Endothelial cell of umbilical vein (primary cell): ENCODE data around the gene EPN1. TPM values are rescaled to one million over a fixed set of nuclear protein-coding genes. Genes with fewer than 3 reads are reported as not detected.

Experiments
- BruUV-seq: library from RNA; stranded (reverse); fragments of 400-500 nt; replicated peaks from 2 replicates; lab custom pipeline; 2021; lab: Mats Ljungman, UMichigan
- CTCF ChIA-PET: fragments of 300-600, 350-600 bp; sonication (Branson Sonifier 250); formaldehyde crosslinking; loops from one replicate; lab custom pipeline; 2021; ENCODE audit warnings: antibody characterized with exemption, inconsistent platforms; lab: Charles Lee
- POLR2A ChIA-PET: fragments of 300-600, 350-600 bp; sonication (Branson Sonifier 250); formaldehyde crosslinking; loops from one replicate; lab custom pipeline; 2021; ENCODE audit warnings: antibody characterized with exemption, inconsistent platforms; lab: Charles Lee
- DNase-seq: peaks from one replicate; pipeline ENCODE4 v3.0.0-alpha.2; 2011; ENCODE audit warnings: low read depth, low spot score
- FAIRE-seq: peaks from 2 replicates; lab custom pipeline; 2011; peaks lifted over from hg19 to GRCh38; lab: Jason Lieb, UNC
- H2AFZ ChIP-seq: 2 replicates; pipeline ENCODE4 v1.6.0; 2012; ENCODE audit warnings: low read depth, low read length, control low read depth, inconsistent platforms
- H3K27ac ChIP-seq: 2 replicates; pipeline ENCODE4 v1.5.1; 2011; ENCODE audit warnings: low read depth, mild to moderate bottlenecking, control low read depth, low read length, moderate library complexity; ENCODE audit not compliant: insufficient read depth
- H3K27me3 ChIP-seq, 2 experiments: 2 replicates each; pipeline versions ENCODE4 v1.6.0 to v1.6.1; 2011; ENCODE audit warnings: low read length in 2 of 2, mixed read lengths in 1 of 2; ENCODE audit not compliant: control insufficient read depth in 2 of 2, insufficient read depth in 2 of 2
- H3K36me3 ChIP-seq, 2 experiments: 2 replicates in 1 of 2; 3 replicates in 1 of 2; pipeline ENCODE4 v1.5.1; 2011; ENCODE audit warnings: low read length in 2 of 2, mild to moderate bottlenecking in 1 of 2, moderate library complexity in 1 of 2; ENCODE audit not compliant: control insufficient read depth in 2 of 2, insufficient read depth in 2 of 2; ENCODE audit errors: extremely low read depth in 1 of 2
- H3K4me1 ChIP-seq: 3 replicates; pipeline ENCODE4 v1.5.1; 2011; ENCODE audit warnings: mild to moderate bottlenecking, low read length; ENCODE audit not compliant: control insufficient read depth, insufficient read depth; ENCODE audit errors: extremely low read depth
- H3K4me2 ChIP-seq: 2 replicates; pipeline ENCODE4 v1.6.1; 2011; ENCODE audit warnings: low read length, control low read depth, mixed read lengths; ENCODE audit not compliant: insufficient read depth
- H3K4me3 ChIP-seq, 3 experiments: fragments of 200-600 bp in 1 of 3; sonication (generic), shearing (Covaris generic) in 1 of 3; replicated peaks in 1 of 3; 2 replicates each; pipeline ENCODE4 v1.5.1; 2011 to 2016; ENCODE audit warnings: control low read depth in 3 of 3, low read length in 3 of 3, mild to moderate bottlenecking in 2 of 3, inconsistent platforms in 1 of 3, low read depth in 1 of 3, moderate library complexity in 1 of 3; ENCODE audit not compliant: insufficient read depth in 1 of 3
- H3K79me2 ChIP-seq: 2 replicates; pipeline ENCODE4 v1.6.0; 2012; ENCODE audit warnings: low read length, inconsistent platforms; ENCODE audit not compliant: control insufficient read depth, insufficient read depth
- H3K9ac ChIP-seq: replicated peaks from 2 replicates; pipeline ENCODE3; 2011; ENCODE audit warnings: low read length, control low read depth; ENCODE audit not compliant: insufficient read depth; ENCODE audit errors: extremely low read depth
- H3K9me1 ChIP-seq: replicated peaks from 3 replicates; pipeline ENCODE4 v1.6.0; 2011; ENCODE audit warnings: mild to moderate bottlenecking, low read length; ENCODE audit not compliant: control insufficient read depth, insufficient read depth; ENCODE audit errors: extremely low read depth
- H3K9me3 ChIP-seq: replicated peaks from 2 replicates; pipeline ENCODE4 v1.5.1; 2012; ENCODE audit warnings: low read length, inconsistent platforms; ENCODE audit not compliant: control insufficient read depth, insufficient read depth
- H4K20me1 ChIP-seq: replicated peaks from 2 replicates; pipeline ENCODE3; 2011; ENCODE audit warnings: mild to moderate bottlenecking, low read length; ENCODE audit not compliant: control insufficient read depth, insufficient read depth; ENCODE audit errors: extremely low read depth
- CTCF ChIP-seq, 2 donors: IDR thresholded peaks; 1 replicate in 1 of 2; 2 replicates in 1 of 2; pipeline ENCODE4 v1.5.1; 2011; ENCODE audit warnings: low read length in 2 of 2, mild to moderate bottlenecking in 2 of 2, moderate library complexity in 2 of 2, control low read depth in 1 of 2, inconsistent platforms in 1 of 2, low read depth in 1 of 2; ENCODE audit not compliant: insufficient read depth in 1 of 2; ENCODE audit errors: extremely low read depth in 1 of 2
- EZH2 ChIP-seq: IDR thresholded peaks from 2 replicates; pipeline ENCODE4 v1.6.1; 2012; ENCODE audit warnings: borderline replicate concordance, low read depth, mild to moderate bottlenecking, moderate library complexity, low read length, inconsistent platforms; ENCODE audit not compliant: severe bottlenecking
- FOS ChIP-seq: IDR thresholded peaks from 2 replicates; pipeline ENCODE4 v1.6.1; 2011; ENCODE audit warnings: mild to moderate bottlenecking, low read length, moderate library complexity, borderline replicate concordance; ENCODE audit not compliant: insufficient read depth
- GATA2 ChIP-seq: IDR thresholded peaks from 2 replicates; pipeline ENCODE4 v1.7.0; 2011; ENCODE audit warnings: low read depth, mild to moderate bottlenecking, moderate library complexity, mixed read lengths, low read length; ENCODE audit not compliant: insufficient read length, insufficient read depth
- JUN ChIP-seq: IDR thresholded peaks from 2 replicates; pipeline ENCODE4 v1.6.1; 2011; ENCODE audit warnings: borderline replicate concordance, low read depth; ENCODE audit not compliant: insufficient read length, insufficient read depth
- MYC ChIP-seq: IDR thresholded peaks from one replicate; pipeline ENCODE4 v1.6.1; 2011; ENCODE audit warnings: mild to moderate bottlenecking, low read depth, low read length
- POLR2A ChIP-seq: IDR thresholded peaks from 2 replicates; pipeline ENCODE4 v1.6.1; 2012; ENCODE audit warnings: low read depth, mild to moderate bottlenecking, control low read depth, low read length
- POLR2AphosphoS5 ChIP-seq: IDR thresholded peaks from 2 replicates; pipeline ENCODE4 v1.6.1; 2012; ENCODE audit warnings: low read depth, mild to moderate bottlenecking, control low read depth, low read length, moderate library complexity; ENCODE audit not compliant: insufficient read depth
- dilution Hi-C: fragments of 300-500 bp; cut with MboI; formaldehyde crosslinking; loops from one replicate; pipeline ENCODE4 v1.15.0; 2019; ENCODE audit warnings: low sequenced_read_pairs; ENCODE audit not compliant: extremely low pct_ligation_motif_present
- intact Hi-C: fragments of 100-400 bp; cut with micrococcal nuclease; formaldehyde crosslinking; loops from one replicate; pipeline ENCODE4 v1.10.0; 2022
- polyA plus RNA-seq, 4 experiments: library from polyadenylated mRNA; depleted of rRNA in 3 of 4; stranded (reverse) in 3 of 4; unstranded in 1 of 4; fragments of >200 nt; gene quantifications; 2 replicates each; pipeline versions ENCODE4 v1.2.1 to v1.2.3, GENCODE V29; 2011 to 2012; ENCODE audit warnings: missing spikeins in 1 of 4
- total RNA-seq: library from RNA; stranded (reverse); gene quantifications from 2 replicates; pipeline ENCODE4 v1.2.3, GENCODE V29; 2021
- TF ChIP-seq, protein P1 (sequence below): IDR thresholded peaks from 2 replicates; pipeline ENCODE4 v1.6.1; 2011; ENCODE audit not compliant: insufficient read depth, insufficient read length

The EPN1 gene
- total and polyA plus RNA-seq, 2 donors (not counting 3 experiments of a cell fraction or from before 2014, with no cell fraction given), result 87.2 to 138 TPM

- Histone ChIP-seq H3K27me3 (no peaks in the 10 kb centered on the region), H4K20me1 (no peaks in the 10 kb centered on the region), H3K9me1 (no peaks in the 10 kb centered on the region), H3K4me2 (no peak overlapping the region), H3K4me3 (no peak overlapping the region), H3K79me2 (peaks cover 23% of the 10 kb centered on the region), H3K9ac (no peak overlapping the region), H3K27ac (no peak overlapping the region), H2AFZ (no peak overlapping the region), H3K4me1 (peaks cover 35% of the 10 kb centered on the region), H3K36me3 (peaks cover 3 to 10% of the 10 kb centered on the region in 2 experiments), H3K9me3 (no peaks in the 10 kb centered on the region)
- dilution Hi-C loops (no loop called here), intact Hi-C loops (loop anchor here (5.0 kb wide), 1 partner anchor 558 kb away; no protein-coding TSS in a partner anchor)
- TF ChIP-seq EZH2, result no peak
- TF ChIP-seq, protein P1, sequence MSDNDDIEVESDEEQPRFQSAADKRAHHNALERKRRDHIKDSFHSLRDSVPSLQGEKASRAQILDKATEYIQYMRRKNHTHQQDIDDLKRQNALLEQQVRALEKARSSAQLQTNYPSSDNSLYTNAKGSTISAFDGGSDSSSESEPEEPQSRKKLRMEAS, result no peak
- TF ChIP-seq FOS, result no peak
- no peak for TF ChIP-seq JUN
- TF ChIP-seq GATA2, result no peak
- no peak for TF ChIP-seq MYC
- TF ChIP-seq POLR2A, result no peak
- no peak for TF ChIP-seq CTCF (IDR thresholded peaks at IDR 0.05; ENCODE audit: extremely low read depth in 1 of 2, insufficient read depth in 1 of 2, low read depth in 1 of 2, low read length in 2 of 2)
- no peak for TF ChIP-seq POLR2AphosphoS5
- BruUV-seq, result TSS peak; percentile 32
- DNase-seq, result no peak
- ChIA-PET CTCF (no interaction called here), POLR2A (no interaction called here)
- FAIRE-seq, result no peak
These were observed 30.0 kb upstream of the EPN1 start for GRCh38 chr19:55644842-55645511.
